Duodenal mucosa (tissue), 2 donors: ENCODE data around the gene CAPSL.
"Not testable (repeated sequence)": the region's sequence is repeated elsewhere in the genome, so short reads cannot be mapped to it uniquely, and the experiment has no call there.

Source experiments
- H3K27ac ChIP-seq: one replicate; pipeline ENCODE4 v1.7.0; 2013; ENCODE audit warnings: low read depth, low read length
- H3K27me3 ChIP-seq, 2 donors: one replicate each; pipeline ENCODE4 v1.7.0; 2013; ENCODE audit warnings: low read length in 2 of 2, control low read depth in 1 of 2; ENCODE audit not compliant: insufficient read depth in 2 of 2, control insufficient read depth in 1 of 2
- H3K36me3 ChIP-seq, 2 donors: one replicate each; pipeline ENCODE4 v1.7.0; 2013; ENCODE audit warnings: low read length in 2 of 2, control low read depth in 1 of 2; ENCODE audit not compliant: insufficient read depth in 2 of 2, control insufficient read depth in 1 of 2
- H3K4me1 ChIP-seq, 2 donors: one replicate each; pipeline ENCODE4 v1.7.0; 2013; ENCODE audit warnings: low read length in 2 of 2, control low read depth in 1 of 2; ENCODE audit not compliant: insufficient read depth in 2 of 2, control insufficient read depth in 1 of 2
- H3K4me3 ChIP-seq, 2 donors: one replicate each; pipeline ENCODE4 v1.7.0; 2013; ENCODE audit warnings: low read length in 2 of 2, low read depth in 1 of 2
- H3K9ac ChIP-seq, 2 donors: one replicate each; pipeline ENCODE4 v1.7.0; 2013; ENCODE audit warnings: low read length in 2 of 2, low read depth in 1 of 2
- H3K9me3 ChIP-seq, 2 donors: one replicate each; pipeline ENCODE4 v1.7.0; 2013; ENCODE audit warnings: low read length in 2 of 2, control low read depth in 1 of 2; ENCODE audit not compliant: control insufficient read depth in 1 of 2

Gene CAPSL

GRCh38 chr5:35908814-35909213, 29.6 kb downstream of the CAPSL start:
- Histone ChIP-seq H3K27me3 (no peaks in the 10 kb centered on the region), H3K9me3 (no peaks in the 10 kb centered on the region), H3K9ac (no peak overlapping the region), H3K4me1 (no peaks in the 10 kb centered on the region), H3K27ac (no peak overlapping the region), H3K36me3 (no peaks in the 10 kb centered on the region), H3K4me3 (no peak overlapping the region)

GRCh38 chr5:35908228-35908627, 30.2 kb downstream of the CAPSL start:
- H3K27ac ChIP-seq, result no peak overlapping the region
- H3K9me3 ChIP-seq, result no peaks in the 10 kb centered on the region
- H3K27me3 ChIP-seq, result no peaks in the 10 kb centered on the region
- no peaks in the 10 kb centered on the region for H3K36me3 ChIP-seq
- H3K4me3 ChIP-seq, result no peak overlapping the region
- H3K4me1 ChIP-seq, result no peaks in the 10 kb centered on the region
- H3K9ac ChIP-seq, result no peak overlapping the region

GRCh38 chr5:35904443-35905132, 33.8 kb downstream of the CAPSL start:
- Histone ChIP-seq H3K9ac (no peak overlapping the region), H3K36me3 (no peaks in the 10 kb centered on the region), H3K27ac (no peak overlapping the region), H3K27me3 (no peaks in the 10 kb centered on the region), H3K4me3 (no peak overlapping the region), H3K9me3 (no peaks in the 10 kb centered on the region), H3K4me1 (no peaks in the 10 kb centered on the region)

- Histone ChIP-seq H3K9me3 (no peaks in the 10 kb centered on the region), H3K27ac (no peak overlapping the region), H3K4me3 (no peak overlapping the region), H3K9ac (no peak overlapping the region), H3K4me1 (no peaks in the 10 kb centered on the region), H3K27me3 (no peaks in the 10 kb centered on the region), H3K36me3 (no peaks in the 10 kb centered on the region)
Observed at GRCh38 chr5:35903631-35904203, 34.7 kb downstream of the CAPSL start.

GRCh38 chr5:35902046-35902672, 36.3 kb downstream of the CAPSL start:
- Histone ChIP-seq H3K27me3 (no peaks in the 10 kb centered on the region), H3K27ac (no peak overlapping the region), H3K4me1 (no peaks in the 10 kb centered on the region), H3K4me3 (no peak overlapping the region), H3K9ac (no peak overlapping the region), H3K36me3 (no peaks in the 10 kb centered on the region), H3K9me3 (no peaks in the 10 kb centered on the region)

GRCh38 chr5:35900972-35901695, 37.3 kb downstream of the CAPSL start:
- Histone ChIP-seq H3K9ac (no peak overlapping the region), H3K36me3 (no peaks in the 10 kb centered on the region), H3K9me3 (no peaks in the 10 kb centered on the region), H3K27ac (no peak overlapping the region), H3K4me1 (no peaks in the 10 kb centered on the region), H3K4me3 (no peak overlapping the region), H3K27me3 (no peaks in the 10 kb centered on the region)

GRCh38 chr5:35899800-35900199, 38.6 kb downstream of the CAPSL start:
- Histone ChIP-seq H3K4me3 (no peak overlapping the region), H3K4me1 (no peaks in the 10 kb centered on the region), H3K27me3 (no peaks in the 10 kb centered on the region), H3K9me3 (no peaks in the 10 kb centered on the region), H3K9ac (no peak overlapping the region), H3K27ac (no peak overlapping the region), H3K36me3 (no peaks in the 10 kb centered on the region)

GRCh38 chr5:35898952-35899660, 39.3 kb downstream of the CAPSL start:
- Histone ChIP-seq H3K4me1 (no peaks in the 10 kb centered on the region), H3K9me3 (no peaks in the 10 kb centered on the region), H3K4me3 (no peak overlapping the region), H3K9ac (no peak overlapping the region), H3K27ac (no peak overlapping the region), H3K27me3 (no peaks in the 10 kb centered on the region), H3K36me3 (no peaks in the 10 kb centered on the region)

- Histone ChIP-seq H3K9ac (no peak overlapping the region), H3K27ac (no peak overlapping the region), H3K4me1 (no peaks in the 10 kb centered on the region), H3K4me3 (no peak overlapping the region), H3K27me3 (no peaks in the 10 kb centered on the region), H3K36me3 (no peaks in the 10 kb centered on the region), H3K9me3 (no peaks in the 10 kb centered on the region)
Observed at GRCh38 chr5:35894131-35894530, 44.3 kb downstream of the CAPSL start.

GRCh38 chr5:35892799-35893198, 45.6 kb downstream of the CAPSL start:
- not testable (repeated sequence) for H3K9ac ChIP-seq, H3K27me3 ChIP-seq, H3K4me1 ChIP-seq, H3K4me3 ChIP-seq, H3K36me3 ChIP-seq, H3K9me3 ChIP-seq, H3K27ac ChIP-seq
